ENCODE measurements around the gene KIR2DL3. TPM values are rescaled to one million over a fixed set of nuclear protein-coding genes. Genes with fewer than 3 reads are reported as not detected.
"Not testable (repeated sequence)": the region's sequence is repeated elsewhere in the genome, so short reads cannot be mapped to it uniquely, and the experiment has no call there.

Gene KIR2DL3
- total RNA-seq, 1 experiment from 2014 or later: not detected

GRCh38 chr19:54738715-54739114, 402 bp downstream of the KIR2DL3 start:
- no peaks in the 10 kb centered on the region for H3K36me3 Mint-ChIP-seq (ENCODE audit: insufficient read depth, unreplicated experiment)
- no peak for TF ChIP-seq CTCF (IDR thresholded peaks at IDR 0.05; ENCODE audit: insufficient read depth in 1 of 2, low read depth in 1 of 2, low read length in 1 of 2, severe bottlenecking in 1 of 2, unreplicated experiment in 1 of 2)
- no peaks in the 10 kb centered on the region for H3K9me3 Mint-ChIP-seq (ENCODE audit: unreplicated experiment)
- DNase-seq: no peak
- ChIA-PET POLR2A (no interaction called here), CTCF (no interaction called here)
- peaks cover 20% of the 10 kb centered on the region for H3K27me3 Mint-ChIP-seq (ENCODE audit: insufficient read depth, unreplicated experiment)
- H3K4me3 ChIP-seq (ENCODE audit: low read depth, low read length): no peak overlapping the region
- no peaks in the 10 kb centered on the region for H3K27me3 ChIP-seq (replicated peaks; ENCODE audit: control insufficient read depth, insufficient read depth, low read length)
- no peaks in the 10 kb centered on the region for H3K36me3 ChIP-seq (ENCODE audit: control insufficient read depth, insufficient read depth, low read length)
- H3K4me1 ChIP-seq: no peaks in the 10 kb centered on the region
- no peak overlapping the region for H3K27ac Mint-ChIP-seq (ENCODE audit: unreplicated experiment)
- H3K4me1 Mint-ChIP-seq (ENCODE audit: low read depth, unreplicated experiment): no peaks in the 10 kb centered on the region
- no peak overlapping the region for H3K4me3 Mint-ChIP-seq (ENCODE audit: unreplicated experiment)
- BruUV-seq (replicated peaks): no TSS peak
- intact Hi-C loops (cut with micrococcal nuclease; ENCODE audit: unreplicated experiment): no loop called here
- no peaks in the 10 kb centered on the region for H3K9me3 ChIP-seq

- no peaks in the 10 kb centered on the region for H3K9me3 Mint-ChIP-seq (ENCODE audit: unreplicated experiment)
- DNase-seq: no peak
- Histone ChIP-seq H3K4me1 (no peaks in the 10 kb centered on the region), H3K36me3 (ENCODE audit: control insufficient read depth, insufficient read depth, low read length) (no peaks in the 10 kb centered on the region), H3K4me3 (ENCODE audit: low read depth, low read length) (no peak overlapping the region), H3K27me3 (replicated peaks; ENCODE audit: control insufficient read depth, insufficient read depth, low read length) (no peaks in the 10 kb centered on the region), H3K9me3 (no peaks in the 10 kb centered on the region)
- H3K4me1 Mint-ChIP-seq (ENCODE audit: low read depth, unreplicated experiment): no peaks in the 10 kb centered on the region
- ChIA-PET POLR2A (no interaction called here), CTCF (no interaction called here)
- no TSS peak for BruUV-seq (replicated peaks)
- intact Hi-C loops (cut with micrococcal nuclease; ENCODE audit: unreplicated experiment): no loop called here
- no peak overlapping the region for H3K4me3 Mint-ChIP-seq (ENCODE audit: unreplicated experiment)
- H3K36me3 Mint-ChIP-seq (ENCODE audit: insufficient read depth, unreplicated experiment): no peaks in the 10 kb centered on the region
- H3K27ac Mint-ChIP-seq (ENCODE audit: unreplicated experiment): no peak overlapping the region
- TF ChIP-seq CTCF (IDR thresholded peaks at IDR 0.05; ENCODE audit: insufficient read depth in 1 of 2, low read depth in 1 of 2, low read length in 1 of 2, severe bottlenecking in 1 of 2, unreplicated experiment in 1 of 2): no peak
- H3K27me3 Mint-ChIP-seq (ENCODE audit: insufficient read depth, unreplicated experiment): peaks cover 22% of the 10 kb centered on the region
Observed at GRCh38 chr19:54739587-54740497, 1.5 kb downstream of the KIR2DL3 start.

- H3K36me3 Mint-ChIP-seq (ENCODE audit: insufficient read depth, unreplicated experiment); H3K27me3 ChIP-seq (replicated peaks; ENCODE audit: control insufficient read depth, insufficient read depth, low read length); H3K4me1 ChIP-seq; H3K9me3 Mint-ChIP-seq (ENCODE audit: unreplicated experiment); POLR2A ChIA-PET; H3K4me1 Mint-ChIP-seq (ENCODE audit: low read depth, unreplicated experiment); CTCF ChIA-PET; H3K27ac Mint-ChIP-seq (ENCODE audit: unreplicated experiment); H3K4me3 ChIP-seq (ENCODE audit: low read depth, low read length); H3K9me3 ChIP-seq; BruUV-seq (replicated peaks); intact Hi-C loops (cut with micrococcal nuclease; ENCODE audit: unreplicated experiment); H3K36me3 ChIP-seq (ENCODE audit: control insufficient read depth, insufficient read depth, low read length); DNase-seq; H3K4me3 Mint-ChIP-seq (ENCODE audit: unreplicated experiment): not testable (repeated sequence)
- peaks cover 14% of the 10 kb centered on the region for H3K27me3 Mint-ChIP-seq (ENCODE audit: insufficient read depth, unreplicated experiment)
Observed at GRCh38 chr19:54741950-54742349, 3.6 kb downstream of the KIR2DL3 start.

GRCh38 chr19:54744080-54744479, 5.8 kb downstream of the KIR2DL3 start:
- H3K4me1 Mint-ChIP-seq (ENCODE audit: low read depth, unreplicated experiment); H3K27me3 ChIP-seq (replicated peaks; ENCODE audit: control insufficient read depth, insufficient read depth, low read length); BruUV-seq (replicated peaks); H3K4me3 ChIP-seq (ENCODE audit: low read depth, low read length); H3K27ac Mint-ChIP-seq (ENCODE audit: unreplicated experiment); CTCF ChIA-PET; POLR2A ChIA-PET; H3K4me3 Mint-ChIP-seq (ENCODE audit: unreplicated experiment); DNase-seq; H3K9me3 ChIP-seq; H3K9me3 Mint-ChIP-seq (ENCODE audit: unreplicated experiment); H3K36me3 Mint-ChIP-seq (ENCODE audit: insufficient read depth, unreplicated experiment); H3K4me1 ChIP-seq; H3K36me3 ChIP-seq (ENCODE audit: control insufficient read depth, insufficient read depth, low read length); intact Hi-C loops (cut with micrococcal nuclease; ENCODE audit: unreplicated experiment): not testable (repeated sequence)
- H3K27me3 Mint-ChIP-seq (ENCODE audit: insufficient read depth, unreplicated experiment): peaks cover 16% of the 10 kb centered on the region

GRCh38 chr19:54747614-54748322, 9.5 kb downstream of the KIR2DL3 start:
- H3K9me3 ChIP-seq; BruUV-seq (replicated peaks); H3K4me1 ChIP-seq; H3K27me3 ChIP-seq (replicated peaks; ENCODE audit: control insufficient read depth, insufficient read depth, low read length); H3K4me1 Mint-ChIP-seq (ENCODE audit: low read depth, unreplicated experiment); H3K36me3 ChIP-seq (ENCODE audit: control insufficient read depth, insufficient read depth, low read length); H3K9me3 Mint-ChIP-seq (ENCODE audit: unreplicated experiment); CTCF ChIA-PET; POLR2A ChIA-PET; H3K36me3 Mint-ChIP-seq (ENCODE audit: insufficient read depth, unreplicated experiment); H3K4me3 Mint-ChIP-seq (ENCODE audit: unreplicated experiment); H3K27ac Mint-ChIP-seq (ENCODE audit: unreplicated experiment); intact Hi-C loops (cut with micrococcal nuclease; ENCODE audit: unreplicated experiment); DNase-seq; H3K4me3 ChIP-seq (ENCODE audit: low read depth, low read length): not testable (repeated sequence)
- H3K27me3 Mint-ChIP-seq (ENCODE audit: insufficient read depth, unreplicated experiment): peaks cover 11% of the 10 kb centered on the region
